GM12878 (cell line): ENCODE data around the gene STARD3. TPM values are rescaled to one million over a fixed set of nuclear protein-coding genes. Genes with fewer than 3 reads are reported as not detected.
A peak's percentile ranks its signal among the peaks of the same experiment; 100 is the strongest.

Source experiments
- ATF3 ChIP-seq: IDR thresholded peaks from 2 replicates; pipeline ENCODE4 v1.6.1; 2011; ENCODE audit warnings: low read depth, mild to moderate bottlenecking, low read length, moderate library complexity, borderline replicate concordance; ENCODE audit errors: extremely low read depth
- CBX5 ChIP-seq: sonication (generic); IDR thresholded peaks from 2 replicates; pipeline ENCODE4 v1.6.1; 2016; ENCODE audit warnings: low read depth, moderate library complexity, mild to moderate bottlenecking, inconsistent platforms
- E4F1 ChIP-seq: fragments of 450-650 bp; IDR thresholded peaks from 2 replicates; pipeline ENCODE4 v1.6.1; 2018; ENCODE audit warnings: borderline replicate concordance, mild to moderate bottlenecking; ENCODE audit not compliant: partially characterized antibody
- ETV6 ChIP-seq, 2 experiments: fragments of 450-650 bp in 1 of 2; IDR thresholded peaks in 1 of 2; conservative IDR thresholded peaks in 1 of 2; 2 replicates each; pipeline ENCODE4 v1.6.1; 2014; ENCODE audit warnings: antibody characterized with exemption in 1 of 2, borderline replicate concordance in 1 of 2, low read depth in 1 of 2, mild to moderate bottlenecking in 1 of 2, moderate library complexity in 1 of 2
- MTA2 ChIP-seq: fragments of 450-650 bp; IDR thresholded peaks from 2 replicates; pipeline ENCODE4 v1.6.1; 2016; ENCODE audit warnings: low read depth, mild to moderate bottlenecking, moderate library complexity
- PKNOX1 ChIP-seq: fragments of 450-650 bp; IDR thresholded peaks from 2 replicates; pipeline ENCODE4 v1.6.1; 2016; ENCODE audit warnings: mild to moderate bottlenecking
- POLR2AphosphoS2 ChIP-seq: IDR thresholded peaks from 2 replicates; pipeline ENCODE4 v1.6.1; 2011; ENCODE audit warnings: low read depth, mild to moderate bottlenecking, low read length, improper control_type of control experiment, moderate library complexity
- RB1 ChIP-seq: fragments of 450-650 bp; formaldehyde crosslinking; IDR thresholded peaks from 2 replicates; pipeline ENCODE4 v1.6.1; 2017; ENCODE audit warnings: mild to moderate bottlenecking, borderline replicate concordance
- RCOR1 ChIP-seq: conservative IDR thresholded peaks from 2 replicates; pipeline ENCODE4 v1.6.1; 2012; ENCODE audit warnings: low read depth, low read length, improper control_type of control experiment
- SMAD5 ChIP-seq: IDR thresholded peaks from 2 replicates; pipeline ENCODE4 v1.6.1; 2016; ENCODE audit warnings: antibody characterized with exemption, low read depth
- SMARCA5 ChIP-seq: fragments of 450-650 bp; IDR thresholded peaks from 2 replicates; pipeline ENCODE4 v1.6.1; 2017; ENCODE audit warnings: mild to moderate bottlenecking
- SMC3 ChIP-seq: IDR thresholded peaks from 2 replicates; pipeline ENCODE4 v1.6.1; 2011; ENCODE audit warnings: low read length, improper control_type of control experiment, borderline replicate concordance
- SPI1 ChIP-seq: IDR thresholded peaks from 2 replicates; pipeline ENCODE4 v1.6.1; 2011; ENCODE audit warnings: low read depth, mild to moderate bottlenecking, low read length, moderate library complexity, borderline replicate concordance; ENCODE audit not compliant: insufficient read depth
- STAT1 ChIP-seq: fragments of 450-650 bp; conservative IDR thresholded peaks from 2 replicates; pipeline ENCODE4 v1.6.1; 2014; ENCODE audit warnings: antibody characterized with exemption, mild to moderate bottlenecking
- ZBTB11 ChIP-seq: fragments of 450-650 bp; formaldehyde crosslinking; IDR thresholded peaks from 2 replicates; pipeline ENCODE4 v1.5.0; 2022; ENCODE audit warnings: mild to moderate bottlenecking, missing genetic modification characterization
- ZNF592 ChIP-seq: fragments of 450-650 bp; IDR thresholded peaks from 2 replicates; pipeline ENCODE4 v1.6.1; 2017; ENCODE audit warnings: mild to moderate bottlenecking, moderate library complexity
- polyA plus RNA-seq, 11 experiments: library from polyadenylated mRNA; depleted of rRNA in 4 of 11; unstranded in 6 of 11; stranded (reverse) in 5 of 11; fragments of >200 nt; fragmentation: Nextera tagmentation in 4 of 11; fragmentation: Illumina TruSeq in 1 of 11; extraction: Ambion mirVana in 4 of 11; extraction: Trizol in 1 of 11; gene quantifications; 1 replicate in 1 of 11; 2 replicates in 10 of 11; pipeline versions ENCODE4 v1.2.1 to v1.2.3, GENCODE V29; 2011 to 2016; ENCODE audit warnings: inconsistent platforms in 2 of 11, missing spikeins in 2 of 11, low read depth in 1 of 11
- total RNA-seq, 4 experiments: library from RNA; depleted of rRNA in 3 of 4; stranded (reverse); fragments of >200 nt in 3 of 4; fragmentation: Illumina TruSeq in 1 of 4; extraction: Trizol in 1 of 4; gene quantifications; 2 replicates each; pipeline versions ENCODE4 v1.2.1 to v1.2.3, GENCODE V29; 2013 to 2021

The STARD3 gene
- total and polyA plus RNA-seq, 10 of the 15 experiments (the other 5 are each of a cell fraction or from before 2014, with no cell fraction given): 0.08 to 62.7 (median 27.5) TPM

- TF ChIP-seq ETV6 (conservative IDR thresholded peaks at IDR 0.05 in 1 of 2, IDR thresholded peaks at IDR 0.05 in 1 of 2; ENCODE audit: borderline replicate concordance in 1 of 2, low read depth in 1 of 2) (no peak), CBX5 (no peak), POLR2AphosphoS2 (no peak), MTA2 (no peak), SMC3 (peak; percentile 97), PKNOX1 (no peak), RCOR1 (0 out of 2 replicates have a peak, but pooled peaks have one; percentile 30), SMARCA5 (peak; percentile 98), RB1 (peak; percentile 90; the same call in 1 of the 2 replicates), SMAD5 (no peak), STAT1 (peak; percentile 78; the same call in 1 of the 2 replicates), ZNF592 (peak; percentile 94), SPI1 (0 out of 2 replicates have a peak, but pooled peaks have one; percentile 6), ZBTB11 (CRISPR knock-in tag) (no peak), E4F1 (no peak), ATF3 (peak; percentile 70; the same call in 1 of the 2 replicates)
Observed at GRCh38 chr17:39621523-39622379, 15.2 kb upstream of the STARD3 start (continued).
